Skeletal muscle tissue (tissue), 4 donors: ENCODE results near the gene CMIP. TPM values are rescaled to one million over a fixed set of nuclear protein-coding genes. Genes with fewer than 3 reads are reported as not detected.
A peak's percentile ranks its signal among the peaks of the same experiment; 100 is the strongest.

Experiments
- H3K27ac ChIP-seq: one replicate; pipeline ENCODE4 v1.7.0; 2013; ENCODE audit warnings: mild to moderate bottlenecking, low read depth, low read length, inconsistent platforms
- H3K27me3 ChIP-seq, 3 donors: one replicate each; pipeline ENCODE4 v1.7.0; 2013; ENCODE audit warnings: low read length in 3 of 3; ENCODE audit not compliant: control insufficient read depth in 3 of 3, insufficient read depth in 3 of 3
- H3K36me3 ChIP-seq, 3 donors: one replicate each; pipeline ENCODE4 v1.7.0; 2013; ENCODE audit warnings: low read length in 3 of 3; ENCODE audit not compliant: control insufficient read depth in 3 of 3, insufficient read depth in 3 of 3
- H3K4me1 ChIP-seq, 3 donors: one replicate each; pipeline ENCODE4 v1.7.0; 2013; ENCODE audit warnings: low read length in 3 of 3, mild to moderate bottlenecking in 3 of 3; ENCODE audit not compliant: control insufficient read depth in 3 of 3, insufficient read depth in 3 of 3
- H3K4me3 ChIP-seq, 3 donors: one replicate each; pipeline ENCODE4 v1.7.0; 2013; ENCODE audit warnings: low read length in 3 of 3
- H3K9ac ChIP-seq, 3 donors: one replicate each; pipeline ENCODE4 v1.7.0; 2013; ENCODE audit warnings: low read length in 3 of 3, mild to moderate bottlenecking in 3 of 3, moderate library complexity in 2 of 3, low read depth in 1 of 3
- H3K9me3 ChIP-seq, 3 donors: one replicate each; pipeline ENCODE4 v1.7.0; 2013; ENCODE audit warnings: low read length in 3 of 3; ENCODE audit not compliant: control insufficient read depth in 3 of 3
- total RNA-seq: library from RNA; depleted of rRNA; stranded (reverse); fragments of >200 nt; gene quantifications from one replicate; pipeline ENCODE4 v1.2.3, GENCODE V29; 2014
- donor health status: Osteomylitis.

The CMIP gene
- total RNA-seq, 1 donor from 2014 or later, result 6.8 TPM

- Histone ChIP-seq H3K4me1 (peaks cover 10 to 24% (median 12%) of the 10 kb centered on the region in 3 donors), H3K4me3 (no peak overlapping the region), H3K9me3 (no peaks in the 10 kb centered on the region), H3K27me3 (no peaks in the 10 kb centered on the region), H3K36me3 (no peaks in the 10 kb centered on the region), H3K27ac (no peak overlapping the region), H3K9ac (no peak overlapping the region)
Observed at GRCh38 chr16:81485824-81486539, 41.4 kb downstream of the CMIP start.

GRCh38 chr16:81486540-81487061 is 42.0 kb downstream of the CMIP start:
- H3K36me3 ChIP-seq, result no peaks in the 10 kb centered on the region
- H3K27ac ChIP-seq, result no peak overlapping the region
- H3K4me3 ChIP-seq, result no peak overlapping the region
- H3K9me3 ChIP-seq, result no peaks in the 10 kb centered on the region
- peaks cover 12 to 18% (median 14%) of the 10 kb centered on the region in 3 donors for H3K4me1 ChIP-seq
- no peaks in the 10 kb centered on the region for H3K27me3 ChIP-seq
- H3K9ac ChIP-seq, result no peak overlapping the region

- Histone ChIP-seq H3K9me3 (no peaks in the 10 kb centered on the region), H3K27ac (no peak overlapping the region), H3K27me3 (no peaks in the 10 kb centered on the region), H3K4me3 (no peak overlapping the region), H3K36me3 (no peaks in the 10 kb centered on the region), H3K4me1 (peaks cover 15 to 16% (median 16%) of the 10 kb centered on the region in 3 donors), H3K9ac (no peak overlapping the region)
Observed at GRCh38 chr16:81487301-81487720, 42.7 kb downstream of the CMIP start.

- H3K36me3 ChIP-seq, result no peaks in the 10 kb centered on the region
- H3K9ac ChIP-seq, result no peak overlapping the region
- no peak overlapping the region for H3K4me3 ChIP-seq
- H3K27ac ChIP-seq, result no peak overlapping the region
- H3K9me3 ChIP-seq, result no peaks in the 10 kb centered on the region
- H3K4me1 ChIP-seq, result peaks cover 15 to 22% (median 16%) of the 10 kb centered on the region in 3 donors
- no peaks in the 10 kb centered on the region for H3K27me3 ChIP-seq
Observed at GRCh38 chr16:81488687-81489411, 44.2 kb downstream of the CMIP start.

GRCh38 chr16:81489547-81490267 is 45.1 kb downstream of the CMIP start:
- Histone ChIP-seq H3K9me3 (no peaks in the 10 kb centered on the region), H3K4me3 (no peak overlapping the region), H3K36me3 (no peaks in the 10 kb centered on the region), H3K9ac (no peak overlapping the region), H3K4me1 (peaks cover 20 to 22% (median 20%) of the 10 kb centered on the region in 3 donors), H3K27me3 (no peaks in the 10 kb centered on the region), H3K27ac (no peak overlapping the region)

- no peak overlapping the region for H3K27ac ChIP-seq
- H3K9ac ChIP-seq, result no peak overlapping the region
- H3K4me1 ChIP-seq, result peaks cover 25 to 26% (median 26%) of the 10 kb centered on the region in 3 donors
Observed at GRCh38 chr16:81491541-81492188, 47.1 kb downstream of the CMIP start.

GRCh38 chr16:81492311-81492761 is 47.7 kb downstream of the CMIP start:
- Histone ChIP-seq H3K9ac (no peak overlapping the region), H3K4me1 (peaks cover 26 to 29% (median 28%) of the 10 kb centered on the region in 3 donors), H3K4me3 (no peak overlapping the region), H3K27me3 (no peaks in the 10 kb centered on the region), H3K27ac (peak overlapping the region; percentile 9), H3K36me3 (no peaks in the 10 kb centered on the region), H3K9me3 (no peaks in the 10 kb centered on the region)

More at GRCh38 chr16:81491541-81492188, 47.1 kb downstream of the CMIP start:
- no peaks in the 10 kb centered on the region for H3K9me3 ChIP-seq
- no peak overlapping the region for H3K4me3 ChIP-seq
- H3K36me3 ChIP-seq, result no peaks in the 10 kb centered on the region
- no peaks in the 10 kb centered on the region for H3K27me3 ChIP-seq

- no peak overlapping the region for H3K4me3 ChIP-seq
- no peaks in the 10 kb centered on the region for H3K36me3 ChIP-seq
- H3K9ac ChIP-seq, result no peak overlapping the region
- peaks cover 28 to 32% (median 29%) of the 10 kb centered on the region in 3 donors for H3K4me1 ChIP-seq
- H3K9me3 ChIP-seq, result no peaks in the 10 kb centered on the region
- H3K27ac ChIP-seq, result peak overlapping the region; percentile 7
- H3K27me3 ChIP-seq, result no peaks in the 10 kb centered on the region
Observed at GRCh38 chr16:81492965-81493754, 48.6 kb downstream of the CMIP start.
